ENCODE measurements around the gene CEBPE.

GRCh38 chr14:23120541-23121251 lies 1.6 kb upstream of the CEBPE start:
- TF ChIP-seq EZH2 (IDR thresholded peaks at IDR 0.05; ENCODE audit: borderline replicate concordance, insufficient read depth, low read length, poor library complexity, severe bottlenecking), result no peak
- peak; percentile 100 for TF ChIP-seq SMC3 (conservative IDR thresholded peaks at IDR 0.05; ENCODE audit: poor library complexity)
- TF ChIP-seq CTCF (IDR thresholded peaks at IDR 0.05; ENCODE audit: poor library complexity, severe bottlenecking), result peak; percentile 100
- no peak for TF ChIP-seq POLR2AphosphoS5 (IDR thresholded peaks at IDR 0.05)
- TF ChIP-seq TAF1 (IDR thresholded peaks at IDR 0.05; ENCODE audit: low read depth), result no peak
- peak; percentile 99 for TF ChIP-seq RAD21 (conservative IDR thresholded peaks at IDR 0.05)
- no peak for TF ChIP-seq MXI1 (conservative IDR thresholded peaks at IDR 0.05; ENCODE audit: poor library complexity, severe bottlenecking)
